Stimulated activated CD4-positive, alpha-beta T cell treated with anti-CD3 and anti-CD28 coated beads, Interleukin-12 subunit alpha, Interleukin-12 subunit beta, amount 100 ng/mL, for 24 hours (primary cell): Measurements from ENCODE around the gene FBXL7.

Experiments used
- DNase-seq, 2 experiments: peaks; one replicate each; pipeline ENCODE4 v3.0.0-alpha.2; 2020; ENCODE audit warnings: low read depth in 2 of 2

The FBXL7 gene

GRCh38 chr5:15762668-15763067, 262.7 kb downstream of the FBXL7 start:
- DNase-seq, result no peak

- no peak for DNase-seq
Observed at GRCh38 chr5:15763754-15764153, 263.8 kb downstream of the FBXL7 start.

- no peak for DNase-seq
Observed at GRCh38 chr5:15768936-15769335, 269.0 kb downstream of the FBXL7 start.

- DNase-seq, result no peak
Observed at GRCh38 chr5:15772131-15772530, 272.2 kb downstream of the FBXL7 start.

GRCh38 chr5:15774632-15775031, 274.7 kb downstream of the FBXL7 start:
- no peak for DNase-seq

- no peak for DNase-seq
Observed at GRCh38 chr5:15776346-15776745, 276.4 kb downstream of the FBXL7 start.

- DNase-seq, result no peak
Observed at GRCh38 chr5:15783734-15784133, 283.8 kb downstream of the FBXL7 start.

- DNase-seq, result no peak
Observed at GRCh38 chr5:15785531-15785981, 285.6 kb downstream of the FBXL7 start.

GRCh38 chr5:15786326-15786725, 286.3 kb downstream of the FBXL7 start:
- DNase-seq, result no peak

GRCh38 chr5:15786884-15787283, 286.9 kb downstream of the FBXL7 start:
- no peak for DNase-seq

- DNase-seq, result no peak
Observed at GRCh38 chr5:15787681-15788080, 287.7 kb downstream of the FBXL7 start.

- no peak for DNase-seq
Observed at GRCh38 chr5:15789642-15790041, 289.7 kb downstream of the FBXL7 start.

- DNase-seq, result no peak
Observed at GRCh38 chr5:15790446-15791018, 290.6 kb downstream of the FBXL7 start.

GRCh38 chr5:15791274-15791673, 291.3 kb downstream of the FBXL7 start:
- no peak for DNase-seq

- DNase-seq, result no peak
Observed at GRCh38 chr5:15791859-15792258, 291.9 kb downstream of the FBXL7 start.

- no peak for DNase-seq
Observed at GRCh38 chr5:15794052-15794985, 294.3 kb downstream of the FBXL7 start.

- no peak for DNase-seq
Observed at GRCh38 chr5:15796096-15796495, 296.1 kb downstream of the FBXL7 start.

- no peak for DNase-seq
Observed at GRCh38 chr5:15796557-15796956, 296.6 kb downstream of the FBXL7 start.

GRCh38 chr5:15797116-15797515, 297.1 kb downstream of the FBXL7 start:
- DNase-seq, result no peak

- no peak for DNase-seq
Observed at GRCh38 chr5:15798006-15798405, 298.0 kb downstream of the FBXL7 start.

- DNase-seq, result no peak
Observed at GRCh38 chr5:15799014-15799413, 299.0 kb downstream of the FBXL7 start.

- DNase-seq, result no peak
Observed at GRCh38 chr5:15799612-15800011, 299.6 kb downstream of the FBXL7 start.

GRCh38 chr5:15803280-15803679, 303.3 kb downstream of the FBXL7 start:
- no peak for DNase-seq
